Neural progenitor cell (in vitro differentiated cells): Measurements from ENCODE around the gene SRXN1.

Experiments
- CTCF ChIP-seq: fragments of 200-600 bp; sonication (generic); IDR thresholded peaks from 2 replicates; pipeline ENCODE4 v1.5.1; 2017; ENCODE audit warnings: antibody characterized with exemption, mild to moderate bottlenecking
- EZH2 ChIP-seq: fragments of 200-600 bp; sonication (generic); IDR thresholded peaks from 2 replicates; pipeline ENCODE4 v1.6.1; 2017; ENCODE audit warnings: antibody characterized with exemption, mild to moderate bottlenecking, moderate library complexity

- no peak for TF ChIP-seq CTCF
- TF ChIP-seq EZH2 = no peak
Measured at GRCh38 chr20:697826-698225, 44.8 kb upstream of the SRXN1 start.
